ENCODE measurements around the gene TNFRSF6B. TPM values are rescaled to one million over a fixed set of nuclear protein-coding genes. Genes with fewer than 3 reads are reported as not detected.

The TNFRSF6B gene
- polyA plus RNA-seq, 1 of the 3 experiments (the other 2 are of a cell fraction): 9.4 TPM

- DNase-seq: no peak
- H3K4me1 ChIP-seq (ENCODE audit: control insufficient read depth in 1 of 2, insufficient read depth in 2 of 2, low read depth in 1 of 2, low read length in 1 of 2): no peaks in the 10 kb centered on the region
- 91% methylated on average over 38 of the region's 38 CpGs for WGBS (ENCODE audit: low lambda C conversion rate)
- POLR2A ChIA-PET: no interaction called here
- CTCF ChIA-PET: no interaction called here
- peaks cover 16% of the 10 kb centered on the region for H3F3A ChIP-seq (replicated peaks; ENCODE audit: insufficient read depth)
- peaks cover 42% of the 10 kb centered on the region for H3K79me2 ChIP-seq (ENCODE audit: insufficient read depth)
- peaks cover 8% of the 10 kb centered on the region; the same call in 1 of the 2 replicates for H4K20me1 ChIP-seq (ENCODE audit: insufficient read depth)
- no peak overlapping the region for H2AFZ ChIP-seq (ENCODE audit: low read depth)
- TF ChIP-seq SMC3 (IDR thresholded peaks at IDR 0.05; ENCODE audit: low read depth, low read length): no peak
- no peak for TF ChIP-seq PBX3 (IDR thresholded peaks at IDR 0.05)
- TF ChIP-seq TCF12 (IDR thresholded peaks at IDR 0.05): no peak
- TF ChIP-seq REST (IDR thresholded peaks at IDR 0.05; ENCODE audit: low read depth, low read length): no peak
- no peak for TF ChIP-seq GABPA (IDR thresholded peaks at IDR 0.05; ENCODE audit: low read depth)
- no peak for TF ChIP-seq FOSL2 (IDR thresholded peaks at IDR 0.05; ENCODE audit: borderline replicate concordance, low read depth)
- TF ChIP-seq CHD2 (IDR thresholded peaks at IDR 0.05; ENCODE audit: low read length, partially characterized antibody): no peak
- TF ChIP-seq ELF1 (IDR thresholded peaks at IDR 0.05): no peak
- TF ChIP-seq FOXJ3 (CRISPR knock-in tag; IDR thresholded peaks at IDR 0.05): no peak
- TF ChIP-seq RAD21 (IDR thresholded peaks at IDR 0.05; ENCODE audit: low read length): no peak
- TF ChIP-seq MXI1 (IDR thresholded peaks at IDR 0.05; ENCODE audit: low read depth, low read length): no peak
- no peak for TF ChIP-seq GATA2 (CRISPR knock-in tag; IDR thresholded peaks at IDR 0.05)
- H3K9ac ChIP-seq: no peak overlapping the region
- H3K9me2 ChIP-seq: no peaks in the 10 kb centered on the region
- peaks cover 17 to 18% of the 10 kb centered on the region in 2 experiments for H3K36me3 ChIP-seq (replicated peaks in 1 of 2; ENCODE audit: control insufficient read depth in 1 of 2, insufficient read depth in 2 of 2, low read length in 1 of 2)
- H3K9me3 ChIP-seq: no peaks in the 10 kb centered on the region
- H3K4me2 ChIP-seq: no peak overlapping the region
- no peaks in the 10 kb centered on the region for H3K27me3 ChIP-seq (ENCODE audit: insufficient read depth)
- no peak overlapping the region for H3K27ac ChIP-seq (ENCODE audit: low read depth in 2 of 2, low read length in 1 of 2)
- H3K4me3 ChIP-seq (ENCODE audit: low read depth in 2 of 2, low read length in 1 of 2): no peak overlapping the region
Measured at GRCh38 chr20:63732118-63733095, 36.0 kb downstream of the TNFRSF6B start.

GRCh38 chr20:63733117-63733516 lies 36.7 kb downstream of the TNFRSF6B start:
- no peaks in the 10 kb centered on the region for H3K27me3 ChIP-seq (ENCODE audit: insufficient read depth)
- H3K9me3 ChIP-seq: no peaks in the 10 kb centered on the region
- H3K4me3 ChIP-seq (ENCODE audit: low read depth in 2 of 2, low read length in 1 of 2): no peak overlapping the region
- CTCF ChIA-PET: no interaction called here
- TF ChIP-seq MXI1 (IDR thresholded peaks at IDR 0.05; ENCODE audit: low read depth, low read length): no peak
- no peak for TF ChIP-seq POLR2AphosphoS5 (IDR thresholded peaks at IDR 0.05; ENCODE audit: low read depth, low read length)
- no peak for TF ChIP-seq ELF1 (IDR thresholded peaks at IDR 0.05)
- TF ChIP-seq GATA2 (CRISPR knock-in tag; IDR thresholded peaks at IDR 0.05): no peak
- no peak for TF ChIP-seq SMC3 (IDR thresholded peaks at IDR 0.05; ENCODE audit: low read depth, low read length)
- no peak for TF ChIP-seq FOXJ3 (CRISPR knock-in tag; IDR thresholded peaks at IDR 0.05)
- no peak for TF ChIP-seq MEF2A (IDR thresholded peaks at IDR 0.05; ENCODE audit: borderline replicate concordance, low read depth)
- TF ChIP-seq NFIC (IDR thresholded peaks at IDR 0.05; ENCODE audit: borderline replicate concordance): no peak
- no peak for TF ChIP-seq GABPA (IDR thresholded peaks at IDR 0.05; ENCODE audit: low read depth)
- POLR2A ChIA-PET: no interaction called here
- over 99% methylated on average over 13 of the region's 13 CpGs for WGBS (ENCODE audit: low lambda C conversion rate)
- H3K79me2 ChIP-seq (ENCODE audit: insufficient read depth): peaks cover 36% of the 10 kb centered on the region
- H3K36me3 ChIP-seq (replicated peaks in 1 of 2; ENCODE audit: control insufficient read depth in 1 of 2, insufficient read depth in 2 of 2, low read length in 1 of 2): peaks cover 17 to 18% of the 10 kb centered on the region in 2 experiments
- no peak overlapping the region for H2AFZ ChIP-seq (ENCODE audit: low read depth)
- H4K20me1 ChIP-seq (ENCODE audit: insufficient read depth): peaks cover 8% of the 10 kb centered on the region; the same call in 1 of the 2 replicates
- peaks cover 16% of the 10 kb centered on the region for H3F3A ChIP-seq (replicated peaks; ENCODE audit: insufficient read depth)
- no peaks in the 10 kb centered on the region for H3K9me2 ChIP-seq
- no peak overlapping the region for H3K27ac ChIP-seq (ENCODE audit: low read depth in 2 of 2, low read length in 1 of 2)
- no peak overlapping the region for H3K9ac ChIP-seq
- DNase-seq: no peak
- no peaks in the 10 kb centered on the region for H3K4me1 ChIP-seq (ENCODE audit: control insufficient read depth in 1 of 2, insufficient read depth in 2 of 2, low read depth in 1 of 2, low read length in 1 of 2)
- H3K4me2 ChIP-seq: no peak overlapping the region

Data from SK-N-SH (cell line).